CD14-positive monocyte (primary cell): ENCODE results near the gene NIPAL3. TPM values are rescaled to one million over a fixed set of nuclear protein-coding genes. Genes with fewer than 3 reads are reported as not detected.
A peak's percentile ranks its signal among the peaks of the same experiment; 100 is the strongest.

Experiments used
- DNase-seq, 3 donors: peaks; one replicate each; pipeline ENCODE4 v3.0.0-alpha.2; 2011 to 2022
- H2AFZ ChIP-seq: 2 replicates; pipeline ENCODE4 v1.6.0; 2012; ENCODE audit warnings: mild to moderate bottlenecking, low read depth, low read length, inconsistent platforms; ENCODE audit not compliant: insufficient read depth, poor library complexity, severe bottlenecking
- H3K27ac ChIP-seq, 2 donors: 1 replicate in 1 of 2; 2 replicates in 1 of 2; pipeline ENCODE4 v1.5.1; 2012 to 2013; ENCODE audit warnings: low read length in 2 of 2, control low read depth in 1 of 2, inconsistent platforms in 1 of 2, low read depth in 1 of 2, mild to moderate bottlenecking in 1 of 2
- H3K27me3 ChIP-seq, 2 donors: one replicate each; pipeline versions ENCODE4 v1.6.0 to v1.6.1; 2011 to 2013; ENCODE audit warnings: low read length in 2 of 2; ENCODE audit not compliant: control insufficient read depth in 2 of 2, insufficient read depth in 2 of 2
- H3K36me3 ChIP-seq, 2 donors: replicated peaks in 1 of 2; 1 replicate in 1 of 2; 2 replicates in 1 of 2; pipeline versions ENCODE4 v1.5.1 to v1.6.1; 2012 to 2013; ENCODE audit warnings: low read length in 2 of 2, control low read depth in 1 of 2, inconsistent platforms in 1 of 2, mild to moderate bottlenecking in 1 of 2; ENCODE audit not compliant: insufficient read depth in 2 of 2, control insufficient read depth in 1 of 2
- H3K4me1 ChIP-seq, 2 donors: 1 replicate in 1 of 2; 2 replicates in 1 of 2; pipeline versions ENCODE4 v1.5.1 to v1.6.1; 2012 to 2013; ENCODE audit warnings: low read length in 2 of 2, control low read depth in 1 of 2, inconsistent platforms in 1 of 2, mild to moderate bottlenecking in 1 of 2, moderate library complexity in 1 of 2; ENCODE audit not compliant: insufficient read depth in 2 of 2, control insufficient read depth in 1 of 2
- H3K4me2 ChIP-seq: replicated peaks from 2 replicates; pipeline ENCODE3; 2012; ENCODE audit warnings: low read length, moderate library complexity, mild to moderate bottlenecking; ENCODE audit not compliant: poor library complexity, severe bottlenecking; ENCODE audit errors: extremely low read depth
- H3K4me3 ChIP-seq, 3 experiments: fragments of 200-600 bp in 1 of 3; sonication (generic) in 1 of 3; replicated peaks in 1 of 3; 1 replicate in 2 of 3; 2 replicates in 1 of 3; pipeline ENCODE4 v1.5.1; 2011 to 2013; ENCODE audit warnings: low read length in 3 of 3, mild to moderate bottlenecking in 3 of 3, control low read depth in 2 of 3, low read depth in 2 of 3, inconsistent platforms in 1 of 3, moderate library complexity in 1 of 3
- H3K79me2 ChIP-seq: 2 replicates; pipeline ENCODE4 v1.6.0; 2012; ENCODE audit warnings: mild to moderate bottlenecking, control low read depth, inconsistent platforms, low read length, moderate library complexity; ENCODE audit not compliant: insufficient read depth
- H3K9ac ChIP-seq: 2 replicates; pipeline ENCODE4 v1.6.0; 2017; ENCODE audit warnings: low read length, mild to moderate bottlenecking; ENCODE audit not compliant: insufficient read depth, poor library complexity, severe bottlenecking
- H3K9me3 ChIP-seq, 2 donors: replicated peaks in 1 of 2; 1 replicate in 1 of 2; 2 replicates in 1 of 2; pipeline versions ENCODE4 v1.5.1 to v1.6.1; 2012 to 2013; ENCODE audit warnings: low read length in 2 of 2, control low read depth in 1 of 2; ENCODE audit not compliant: control insufficient read depth in 1 of 2, insufficient read depth in 1 of 2
- H4K20me1 ChIP-seq: 2 replicates; pipeline ENCODE4 v1.6.0; 2012; ENCODE audit warnings: mild to moderate bottlenecking, low read length, control low read depth, moderate library complexity; ENCODE audit not compliant: insufficient read depth
- H3K27ac Mint-ChIP-seq, 7 donors: one replicate each; pipeline ENCODE4 v1.8.0; 2020; ENCODE audit warnings: mild to moderate bottlenecking in 7 of 7, mixed read lengths in 7 of 7, moderate library complexity in 6 of 7, inconsistent platforms in 2 of 7
- H3K27me3 Mint-ChIP-seq, 3 donors: one replicate each; pipeline ENCODE4 v1.8.0; 2021 to 2022; ENCODE audit warnings: low read depth in 3 of 3, mild to moderate bottlenecking in 3 of 3, mixed read lengths in 3 of 3, moderate library complexity in 3 of 3, inconsistent platforms in 1 of 3
- H3K36me3 Mint-ChIP-seq, 2 donors: one replicate each; pipeline ENCODE4 v1.8.0; 2020; ENCODE audit warnings: mixed read lengths in 2 of 2, inconsistent platforms in 1 of 2, mild to moderate bottlenecking in 1 of 2
- H3K4me1 Mint-ChIP-seq: one replicate; pipeline ENCODE4 v1.8.0; 2020; ENCODE audit warnings: mild to moderate bottlenecking, mixed read lengths
- H3K4me3 Mint-ChIP-seq, 2 donors: one replicate each; pipeline ENCODE4 v1.8.0; 2020; ENCODE audit warnings: mild to moderate bottlenecking in 2 of 2, mixed read lengths in 2 of 2, moderate library complexity in 1 of 2
- H3K9me3 Mint-ChIP-seq, 7 donors: one replicate each; pipeline ENCODE4 v1.8.0; 2020 to 2022; ENCODE audit warnings: mixed read lengths in 7 of 7, mild to moderate bottlenecking in 6 of 7, moderate library complexity in 6 of 7, inconsistent platforms in 2 of 7
- WGBS: methylation state at CpG from one replicate; pipeline ENCODE4 v1.1.5; 2013; ENCODE audit warnings: missing lambda C conversion rate; ENCODE audit not compliant: insufficient coverage; 5-methylcytosine and 5-hydroxymethylcytosine counted together
- intact Hi-C, 2 donors: fragments of 100-400 bp; cut with micrococcal nuclease; formaldehyde crosslinking; loops; one replicate each; pipeline versions ENCODE4 v1.15.0 to v1.15.1; 2023
- polyA plus RNA-seq, 3 donors: library from polyadenylated mRNA; depleted of rRNA in 1 of 3; unstranded in 2 of 3; stranded (reverse) in 1 of 3; fragments of 300-500 nt in 2 of 3; fragments of >200 nt in 1 of 3; fragmentation: Illumina TruSeq in 2 of 3; gene quantifications; 1 replicate in 2 of 3; 2 replicates in 1 of 3; pipeline ENCODE4 v1.2.3, GENCODE V29; 2012 to 2021
- TF ChIP-seq, protein P1 (sequence below): fragments of 200-600 bp; IDR thresholded peaks from one replicate; pipeline ENCODE4 v1.8.0; 2022; ENCODE audit warnings: antibody characterized with exemption, mild to moderate bottlenecking

Gene NIPAL3
- polyA plus RNA-seq, 3 donors: 5.9 to 9.6 (median 6.6) TPM

- TF ChIP-seq, protein P1, sequence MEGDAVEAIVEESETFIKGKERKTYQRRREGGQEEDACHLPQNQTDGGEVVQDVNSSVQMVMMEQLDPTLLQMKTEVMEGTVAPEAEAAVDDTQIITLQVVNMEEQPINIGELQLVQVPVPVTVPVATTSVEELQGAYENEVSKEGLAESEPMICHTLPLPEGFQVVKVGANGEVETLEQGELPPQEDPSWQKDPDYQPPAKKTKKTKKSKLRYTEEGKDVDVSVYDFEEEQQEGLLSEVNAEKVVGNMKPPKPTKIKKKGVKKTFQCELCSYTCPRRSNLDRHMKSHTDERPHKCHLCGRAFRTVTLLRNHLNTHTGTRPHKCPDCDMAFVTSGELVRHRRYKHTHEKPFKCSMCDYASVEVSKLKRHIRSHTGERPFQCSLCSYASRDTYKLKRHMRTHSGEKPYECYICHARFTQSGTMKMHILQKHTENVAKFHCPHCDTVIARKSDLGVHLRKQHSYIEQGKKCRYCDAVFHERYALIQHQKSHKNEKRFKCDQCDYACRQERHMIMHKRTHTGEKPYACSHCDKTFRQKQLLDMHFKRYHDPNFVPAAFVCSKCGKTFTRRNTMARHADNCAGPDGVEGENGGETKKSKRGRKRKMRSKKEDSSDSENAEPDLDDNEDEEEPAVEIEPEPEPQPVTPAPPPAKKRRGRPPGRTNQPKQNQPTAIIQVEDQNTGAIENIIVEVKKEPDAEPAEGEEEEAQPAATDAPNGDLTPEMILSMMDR: no peak
- Mint-ChIP-seq H3K27ac (peak overlapping the region in 1 of 7 donors; percentile 6), H3K9me3 (no peaks in the 10 kb centered on the region), H3K27me3 (peaks cover 0 to 1% (median 0%) of the 10 kb centered on the region in 3 donors), H3K36me3 (peaks cover 56 to 59% of the 10 kb centered on the region in 2 donors), H3K4me1 (no peaks in the 10 kb centered on the region), H3K4me3 (no peak overlapping the region)
- no peaks in the 10 kb centered on the region for H3K4me1 ChIP-seq
- H3K9ac ChIP-seq: no peak overlapping the region
- 100% methylated on average over 11 of the region's 14 CpGs for WGBS
- H3K9me3 ChIP-seq: no peaks in the 10 kb centered on the region
- no peak overlapping the region for H3K4me2 ChIP-seq
- peaks cover 18 to 71% of the 10 kb centered on the region in 2 donors for H3K36me3 ChIP-seq
- H2AFZ ChIP-seq: no peak overlapping the region
- no peaks in the 10 kb centered on the region for H4K20me1 ChIP-seq
- no peak overlapping the region for H3K27ac ChIP-seq
- no peak for DNase-seq
- H3K4me3 ChIP-seq: no peak overlapping the region
- no peaks in the 10 kb centered on the region for H3K27me3 ChIP-seq
- no peaks in the 10 kb centered on the region for H3K79me2 ChIP-seq
- intact Hi-C loops: no loop called here
Measured at GRCh38 chr1:24441996-24442668, 26.5 kb downstream of the NIPAL3 start.

DNA sequence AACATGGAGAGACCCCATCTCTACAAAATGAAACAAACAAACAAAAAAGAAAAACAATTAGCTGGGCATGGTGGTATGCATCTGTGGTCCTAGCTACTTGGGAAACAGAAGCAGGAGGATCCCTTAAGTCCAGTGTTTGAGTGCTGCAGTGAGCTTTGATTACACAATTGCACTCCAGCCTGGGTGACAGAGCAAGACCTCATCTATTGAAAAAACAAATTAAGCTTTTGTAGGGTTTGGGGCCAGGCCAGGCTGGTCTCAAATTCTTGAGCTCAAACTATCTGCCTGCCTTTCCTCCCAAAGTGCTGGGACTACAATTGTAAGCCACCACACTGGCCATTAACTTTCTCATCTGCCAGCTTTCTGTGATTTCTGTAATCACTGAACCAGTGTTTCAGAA is 27.2 kb downstream of the NIPAL3 start:
- Mint-ChIP-seq H3K9me3 (no peaks in the 10 kb centered on the region), H3K27me3 (peaks cover 0 to 1% (median 0%) of the 10 kb centered on the region in 3 donors), H3K36me3 (peaks cover 57 to 65% of the 10 kb centered on the region in 2 donors), H3K27ac (no peak overlapping the region), H3K4me3 (no peak overlapping the region), H3K4me1 (no peaks in the 10 kb centered on the region)
- Histone ChIP-seq H3K4me1 (no peaks in the 10 kb centered on the region), H3K79me2 (no peaks in the 10 kb centered on the region), H3K9ac (no peak overlapping the region), H2AFZ (no peak overlapping the region), H4K20me1 (no peaks in the 10 kb centered on the region), H3K9me3 (no peaks in the 10 kb centered on the region), H3K27ac (no peak overlapping the region), H3K4me3 (no peak overlapping the region), H3K36me3 (peaks cover 18 to 77% of the 10 kb centered on the region in 2 donors), H3K4me2 (no peak overlapping the region), H3K27me3 (no peaks in the 10 kb centered on the region)
- TF ChIP-seq, protein P1: no peak
- DNase-seq: no peak
- intact Hi-C loops: no loop called here
